CD4-positive, alpha-beta T cell (primary cell): Measurements from ENCODE around the gene CDC20. TPM values are rescaled to one million over a fixed set of nuclear protein-coding genes. Genes with fewer than 3 reads are reported as not detected.

Experiments used
- ATAC-seq: fragments of 200-7000 bp; cut with Tn5 transposase; one replicate; pipeline ENCODE4 v1.10.0; 2022; ENCODE audit warnings: mild to moderate bottlenecking; ENCODE audit not compliant: poor library complexity
- CTCF ChIA-PET: fragments of 350-600 bp; sonication (Branson Sonifier 250); formaldehyde crosslinking; loops from one replicate; lab custom pipeline; 2021; ENCODE audit warnings: antibody characterized with exemption, inconsistent platforms; lab: Charles Lee
- POLR2A ChIA-PET: fragments of 350-600 bp; sonication (Branson Sonifier 250); formaldehyde crosslinking; loops from one replicate; lab custom pipeline; 2021; ENCODE audit warnings: antibody characterized with exemption, inconsistent platforms; lab: Charles Lee
- DNase-seq, 14 experiments: peaks; one replicate each; pipeline ENCODE4 v3.0.0-alpha.2; 2013 to 2020; ENCODE audit warnings: mixed read lengths in 2 of 14
- H3K27ac ChIP-seq, 2 donors: one replicate each; pipeline versions ENCODE4 v1.5.1 to v1.7.0; 2013; ENCODE audit warnings: low read length in 2 of 2, low read depth in 1 of 2, mild to moderate bottlenecking in 1 of 2
- H3K27me3 ChIP-seq, 2 experiments: 1 replicate in 1 of 2; 2 replicates in 1 of 2; pipeline versions ENCODE4 v1.6.1 to v1.7.0; 2013; ENCODE audit warnings: low read length in 2 of 2, control low read depth in 1 of 2, mild to moderate bottlenecking in 1 of 2, moderate library complexity in 1 of 2; ENCODE audit not compliant: insufficient read depth in 2 of 2, control insufficient read depth in 1 of 2
- H3K36me3 ChIP-seq: one replicate; pipeline ENCODE4 v1.6.1; 2013; ENCODE audit warnings: low read length, control low read depth; ENCODE audit not compliant: insufficient read depth
- H3K4me1 ChIP-seq: one replicate; pipeline ENCODE4 v1.6.1; 2013; ENCODE audit warnings: low read length, control low read depth; ENCODE audit not compliant: insufficient read depth
- H3K4me3 ChIP-seq: one replicate; pipeline ENCODE4 v1.5.1; 2013; ENCODE audit warnings: mild to moderate bottlenecking, low read length, moderate library complexity
- H3K9me3 ChIP-seq, 2 experiments: 1 replicate in 1 of 2; 2 replicates in 1 of 2; pipeline versions ENCODE4 v1.6.1 to v1.7.0; 2013; ENCODE audit warnings: low read length in 2 of 2, mild to moderate bottlenecking in 2 of 2, control low read depth in 1 of 2, moderate library complexity in 1 of 2; ENCODE audit not compliant: control insufficient read depth in 1 of 2, insufficient read depth in 1 of 2
- H3K27ac Mint-ChIP-seq: one replicate; pipeline ENCODE4 v1.8.0; 2020; ENCODE audit warnings: mixed read lengths
- H3K27me3 Mint-ChIP-seq: one replicate; pipeline ENCODE4 v1.8.0; 2021; ENCODE audit warnings: mixed read lengths
- H3K36me3 Mint-ChIP-seq: one replicate; pipeline ENCODE4 v1.8.0; 2021; ENCODE audit warnings: low read depth, mixed read lengths
- H3K4me1 Mint-ChIP-seq: one replicate; pipeline ENCODE4 v1.8.0; 2021; ENCODE audit warnings: low read depth, mixed read lengths
- H3K4me3 Mint-ChIP-seq: one replicate; pipeline ENCODE4 v1.8.0; 2020; ENCODE audit warnings: mild to moderate bottlenecking, mixed read lengths
- H3K9me3 Mint-ChIP-seq: one replicate; pipeline ENCODE4 v1.8.0; 2020; ENCODE audit warnings: mixed read lengths
- CTCF ChIP-seq: fragments of 200-600 bp; IDR thresholded peaks from one replicate; pipeline ENCODE4 v1.8.0; 2022; ENCODE audit warnings: antibody characterized with exemption, mild to moderate bottlenecking
- intact Hi-C, 2 experiments: fragments of 100-400 bp; cut with DNase I in 1 of 2; cut with micrococcal nuclease in 1 of 2; formaldehyde crosslinking; loops; one replicate each; pipeline versions ENCODE4 v1.15.1 to v1.9.0; 2023 to 2025; cut with DNase I, micrococcal nuclease
- total RNA-seq, 174 experiments: library from RNA in 2 of 174; stranded (reverse) in 2 of 174; gene quantifications; one replicate each; pipeline ENCODE4 v1.2.3 and lab custom pipeline; 2021 to 2026

CDC20 gene
- total RNA-seq, 2 experiments from 2014 or later: 1.1 to 1.8 TPM

- POLR2A ChIA-PET: no interaction called here
Measured at GRCh38 chr1:43351421-43352350, 7.1 kb upstream of the CDC20 start.

GRCh38 chr1:43352351-43352705, 6.5 kb upstream of the CDC20 start:
- peaks cover 22% of the 10 kb centered on the region for H3K4me1 Mint-ChIP-seq
- H3K36me3 ChIP-seq: no peaks in the 10 kb centered on the region
- no peak overlapping the region for H3K4me3 ChIP-seq
- no peaks in the 10 kb centered on the region for H3K27me3 Mint-ChIP-seq
- H3K4me3 Mint-ChIP-seq: no peak overlapping the region
- no peaks in the 10 kb centered on the region for H3K27me3 ChIP-seq
- ChIA-PET POLR2A (no interaction called here), CTCF (no interaction called here)
- H3K9me3 ChIP-seq: no peaks in the 10 kb centered on the region
- H3K27ac Mint-ChIP-seq: peak overlapping the region; percentile 61
- no peaks in the 10 kb centered on the region for H3K9me3 Mint-ChIP-seq
- no peak for ATAC-seq
- DNase-seq: no peak
- H3K27ac ChIP-seq: no peak overlapping the region
- no peaks in the 10 kb centered on the region for H3K36me3 Mint-ChIP-seq
- intact Hi-C loops: loop anchor here in 1 of 2 experiments (10.0 kb wide), 3 partner anchors 508 to 622 kb away; partner anchors contain the start of genes ATP6V0B, B4GALT2, C1orf50 and DPH2
- TF ChIP-seq CTCF: no peak
- H3K4me1 ChIP-seq: peaks cover 8% of the 10 kb centered on the region

More at GRCh38 chr1:43351421-43352350, 7.1 kb upstream of the CDC20 start:
- Mint-ChIP-seq H3K9me3 (no peaks in the 10 kb centered on the region), H3K27ac (peak overlapping the region; percentile 61), H3K27me3 (no peaks in the 10 kb centered on the region), H3K4me3 (no peak overlapping the region), H3K36me3 (no peaks in the 10 kb centered on the region), H3K4me1 (peaks cover 22% of the 10 kb centered on the region)
- no peak for TF ChIP-seq CTCF
- Histone ChIP-seq H3K4me3 (no peak overlapping the region), H3K27me3 (no peaks in the 10 kb centered on the region), H3K36me3 (no peaks in the 10 kb centered on the region), H3K9me3 (no peaks in the 10 kb centered on the region), H3K4me1 (peaks cover 8% of the 10 kb centered on the region), H3K27ac (no peak overlapping the region)
- CTCF ChIA-PET: no interaction called here
- intact Hi-C loops: loop anchor here in 1 of 2 experiments (10.0 kb wide), 3 partner anchors 507 to 623 kb away; partner anchors contain the start of genes ATP6V0B, B4GALT2, C1orf50 and DPH2
- DNase-seq: no peak
- ATAC-seq: no peak

- Histone ChIP-seq H3K4me3 (no peak overlapping the region), H3K27me3 (no peaks in the 10 kb centered on the region), H3K27ac (no peak overlapping the region), H3K9me3 (no peaks in the 10 kb centered on the region), H3K36me3 (no peaks in the 10 kb centered on the region), H3K4me1 (peaks cover 10% of the 10 kb centered on the region)
- ChIA-PET CTCF (no interaction called here), POLR2A (no interaction called here)
- no peak for TF ChIP-seq CTCF
- DNase-seq (no peak), ATAC-seq (no peak)
- H3K36me3 Mint-ChIP-seq: no peaks in the 10 kb centered on the region
- H3K4me1 Mint-ChIP-seq: peaks cover 25% of the 10 kb centered on the region
- no peak overlapping the region for H3K4me3 Mint-ChIP-seq
- peak overlapping the region; percentile 61 for H3K27ac Mint-ChIP-seq
- no peaks in the 10 kb centered on the region for H3K27me3 Mint-ChIP-seq
- intact Hi-C loops: loop anchor here in 1 of 2 experiments (10.0 kb wide), 3 partner anchors 508 to 622 kb away; partner anchors contain the start of genes ATP6V0B, B4GALT2, C1orf50 and DPH2
- no peaks in the 10 kb centered on the region for H3K9me3 Mint-ChIP-seq
Measured at GRCh38 chr1:43352881-43353280, 5.9 kb upstream of the CDC20 start.
